MCF 10A (cell line): Measurements from ENCODE around the gene EPS8L3. TPM values are rescaled to one million over a fixed set of nuclear protein-coding genes. Genes with fewer than 3 reads are reported as not detected.

Experiments
- BruUV-seq: library from RNA; stranded (reverse); fragments of 400-500 nt; replicated peaks from 2 replicates; lab custom pipeline; 2021; lab: Mats Ljungman, UMichigan
- CTCF ChIA-PET: fragments of 300-600 bp; sonication (Branson Sonifier 250); formaldehyde crosslinking; extraction: SDS; loops from one replicate; lab custom pipeline; 2021; ENCODE audit warnings: antibody characterized with exemption, inconsistent platforms; lab: Yijun Ruan, JAX
- POLR2A ChIA-PET: fragments of 300-600, 350-650 bp; sonication (Branson Sonifier 250); formaldehyde crosslinking; extraction: SDS; loops from one replicate; lab custom pipeline; 2020; ENCODE audit warnings: antibody characterized with exemption, inconsistent platforms; lab: Yijun Ruan, JAX
- DNase-seq: peaks from one replicate; pipeline ENCODE4 v3.0.0-alpha.2; 2018; ENCODE audit not compliant: unreplicated experiment
- H3K27ac Mint-ChIP-seq: one replicate; pipeline ENCODE4 v1.8.0; 2022; ENCODE audit warnings: mild to moderate bottlenecking, low read depth, mixed read lengths; ENCODE audit not compliant: unreplicated experiment
- H3K27me3 Mint-ChIP-seq: one replicate; pipeline ENCODE4 v1.8.0; 2022; ENCODE audit warnings: mixed read lengths; ENCODE audit not compliant: insufficient read depth, unreplicated experiment
- H3K36me3 Mint-ChIP-seq: one replicate; pipeline ENCODE4 v1.8.0; 2022; ENCODE audit warnings: mild to moderate bottlenecking, moderate library complexity, mixed read lengths; ENCODE audit not compliant: insufficient read depth, unreplicated experiment
- H3K4me1 Mint-ChIP-seq: one replicate; pipeline ENCODE4 v1.8.0; 2022; ENCODE audit warnings: mixed read lengths; ENCODE audit not compliant: insufficient read depth, unreplicated experiment
- H3K4me3 Mint-ChIP-seq: one replicate; pipeline ENCODE4 v1.8.0; 2022; ENCODE audit warnings: mild to moderate bottlenecking, moderate library complexity, mixed read lengths; ENCODE audit not compliant: unreplicated experiment
- H3K9me3 Mint-ChIP-seq: one replicate; pipeline ENCODE4 v1.8.0; 2022; ENCODE audit warnings: mixed read lengths; ENCODE audit not compliant: unreplicated experiment
- CTCF ChIP-seq: fragments of 200-600 bp; IDR thresholded peaks from one replicate; pipeline ENCODE4 v1.8.0; 2022; ENCODE audit warnings: antibody characterized with exemption, mild to moderate bottlenecking; ENCODE audit not compliant: unreplicated experiment
- intact Hi-C: fragments of 100-400 bp; cut with micrococcal nuclease; formaldehyde crosslinking; loops from 2 replicates; pipeline ENCODE4 v1.14.1; 2022
- total RNA-seq: library from RNA; stranded (reverse); gene quantifications from 2 replicates; pipeline ENCODE4 v1.2.3, GENCODE V29; 2022

EPS8L3 gene
- total RNA-seq, 1 experiment from 2014 or later: not detected

GRCh38 chr1:109807822-109808680, 44.3 kb upstream of the EPS8L3 start:
- ChIA-PET CTCF (interaction anchor here (0.5 kb wide), 1 partner anchor 31 kb away, joined by 3 read pairs; no protein-coding TSS in a partner anchor), POLR2A (interaction anchor here (0.6 kb wide), 2 partner anchors 12 to 155 kb away, joined by 4 to 5 read pairs; no protein-coding TSS in a partner anchor)
- no peak for TF ChIP-seq CTCF
- DNase-seq: peak; percentile 50
- no peak overlapping the region for H3K27ac Mint-ChIP-seq
- H3K4me3 Mint-ChIP-seq: no peak overlapping the region
- no peaks in the 10 kb centered on the region for H3K9me3 Mint-ChIP-seq
- no peaks in the 10 kb centered on the region for H3K4me1 Mint-ChIP-seq
- H3K36me3 Mint-ChIP-seq: no peaks in the 10 kb centered on the region
- no peaks in the 10 kb centered on the region for H3K27me3 Mint-ChIP-seq
- intact Hi-C loops: no loop called here
- no TSS peak for BruUV-seq

DNA sequence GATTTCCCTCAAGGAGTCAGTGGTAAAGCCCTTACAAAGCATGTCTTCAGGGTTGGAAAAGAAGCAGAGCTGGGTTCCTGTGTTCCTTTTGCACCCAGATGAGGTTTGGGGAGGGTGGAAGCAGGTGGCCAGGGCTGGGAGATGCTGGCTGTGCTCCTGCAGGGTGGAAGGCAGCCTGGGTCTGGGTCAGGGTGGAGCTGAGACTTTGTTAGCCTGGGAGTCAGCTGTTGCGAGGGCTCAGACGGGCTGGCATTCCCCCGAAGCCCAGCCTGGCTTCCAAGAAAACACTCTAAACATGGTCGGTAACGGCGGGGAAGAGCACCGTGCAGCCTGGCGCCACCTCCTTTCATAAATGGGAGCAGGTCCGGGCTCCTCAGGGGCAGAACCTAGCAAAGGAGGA, 43.7 kb upstream of the EPS8L3 start:
- no TSS peak for BruUV-seq
- ChIA-PET CTCF (no interaction called here), POLR2A (no interaction called here)
- H3K36me3 Mint-ChIP-seq: no peaks in the 10 kb centered on the region
- no peak overlapping the region for H3K27ac Mint-ChIP-seq
- no peak for DNase-seq
- no peak overlapping the region for H3K4me3 Mint-ChIP-seq
- H3K27me3 Mint-ChIP-seq: no peaks in the 10 kb centered on the region
- H3K9me3 Mint-ChIP-seq: no peaks in the 10 kb centered on the region
- intact Hi-C loops: no loop called here
- H3K4me1 Mint-ChIP-seq: no peaks in the 10 kb centered on the region
- TF ChIP-seq CTCF: no peak

DNA sequence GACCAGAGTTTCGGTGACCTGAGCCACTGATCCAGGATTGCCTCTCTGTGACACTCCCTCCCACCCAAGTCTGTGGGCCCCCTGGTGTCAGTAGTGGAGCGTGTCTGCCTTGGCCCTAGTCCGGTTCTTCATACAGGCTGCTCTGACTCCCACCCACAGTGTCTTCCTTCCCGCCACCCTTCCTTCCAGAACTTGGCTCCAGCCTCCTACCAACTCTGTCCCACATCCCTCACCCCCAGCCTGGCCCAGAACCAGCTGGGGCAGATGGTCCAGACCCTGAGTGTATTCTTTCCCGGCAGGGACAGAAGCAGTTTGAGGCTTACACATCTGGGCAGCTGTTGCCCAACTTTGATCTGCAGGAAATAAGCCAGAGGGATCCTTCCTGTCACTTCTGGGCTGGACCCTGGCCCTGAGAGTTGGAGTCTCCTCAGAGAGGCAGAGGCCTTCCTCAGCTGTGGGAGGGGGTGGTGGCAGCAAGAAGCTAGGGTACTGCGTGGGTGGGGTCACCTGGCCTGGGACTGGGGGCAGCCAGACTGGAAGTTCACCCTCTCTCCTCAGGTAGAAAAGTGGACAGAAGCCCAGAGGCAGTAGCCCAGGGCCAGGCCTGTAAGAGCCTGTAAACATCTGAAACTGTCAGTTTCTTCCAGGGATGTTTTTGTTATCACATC, 43.1 kb upstream of the EPS8L3 start:
- TF ChIP-seq CTCF: no peak
- Mint-ChIP-seq H3K4me1 (no peaks in the 10 kb centered on the region), H3K4me3 (no peak overlapping the region), H3K36me3 (no peaks in the 10 kb centered on the region), H3K9me3 (no peaks in the 10 kb centered on the region), H3K27me3 (no peaks in the 10 kb centered on the region), H3K27ac (no peak overlapping the region)
- intact Hi-C loops: no loop called here
- ChIA-PET POLR2A (no interaction called here), CTCF (interaction anchor here (0.6 to 2.7 kb wide), 3 partner anchors 26 to 400 kb away, joined by 3 to 9 read pairs (median 3); no protein-coding TSS in a partner anchor)
- no peak for DNase-seq
- BruUV-seq: no TSS peak
